Dermis blood vessel endothelial cell (primary cell): Measurements from ENCODE around the gene FCAMR. TPM values are rescaled to one million over a fixed set of nuclear protein-coding genes. Genes with fewer than 3 reads are reported as not detected.
A peak's percentile ranks its signal among the peaks of the same experiment; 100 is the strongest.
"Not testable (repeated sequence)": the region's sequence is repeated elsewhere in the genome, so short reads cannot be mapped to it uniquely, and the experiment has no call there.

ENCODE experiments used
- DNase-seq: peaks from one replicate; pipeline ENCODE4 v3.0.0; 2010
- total RNA-seq: library from RNA; depleted of rRNA; stranded (reverse); fragments of >200 nt; gene quantifications from 2 replicates; pipeline ENCODE4 v1.2.3, GENCODE V29; 2014

The FCAMR gene
- total RNA-seq, 1 donor from 2014 or later = not detected

DNA sequence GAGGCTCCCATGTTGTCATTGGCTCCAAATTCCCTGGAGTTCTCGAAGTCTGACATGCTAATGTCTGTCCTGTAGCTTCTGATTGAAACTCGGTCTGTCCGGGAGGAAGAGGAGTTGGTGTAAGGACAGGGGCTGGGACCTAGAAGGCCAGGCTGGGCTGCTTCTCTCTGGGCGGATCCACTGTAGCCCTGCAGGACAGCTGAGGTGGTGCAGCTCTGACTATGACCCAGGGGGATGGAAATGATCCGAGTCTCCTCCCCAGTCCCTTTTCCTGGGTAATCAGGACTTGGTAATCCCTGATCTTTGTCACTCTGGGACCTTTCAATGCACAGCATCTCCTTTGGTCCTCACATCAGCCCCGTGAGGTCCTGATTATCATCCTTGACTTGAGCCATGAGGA lies 38.6 kb downstream of the FCAMR start:
- DNase-seq = no peak

DNA sequence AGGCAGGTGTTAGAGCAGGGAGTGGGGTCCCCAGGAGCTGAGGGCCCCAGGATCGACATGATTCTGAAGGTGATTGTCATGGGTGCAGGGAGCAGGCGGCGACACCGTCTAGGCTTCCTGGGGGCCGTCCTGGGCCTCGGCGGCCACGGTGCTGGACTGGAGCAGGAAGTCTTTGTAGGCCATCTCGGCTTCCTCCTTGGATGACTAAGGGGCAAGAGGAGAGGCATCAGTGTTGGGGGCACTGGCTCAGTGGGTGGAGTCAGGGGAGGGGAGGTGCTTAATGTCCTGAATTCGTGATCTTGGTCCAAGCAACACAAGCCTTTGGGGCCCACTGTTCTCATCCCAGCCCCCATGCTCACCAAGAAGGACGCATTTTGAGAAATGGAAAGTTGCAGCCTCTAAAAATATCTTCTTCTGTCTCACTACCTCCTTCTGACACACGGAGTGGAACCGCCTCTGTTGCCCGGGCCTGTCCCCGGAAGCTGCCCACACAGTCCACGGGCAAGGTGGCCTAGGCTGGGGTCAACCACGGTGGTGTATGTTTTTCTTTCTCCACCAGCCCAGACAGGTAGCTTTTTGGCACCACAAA lies 40.0 kb downstream of the FCAMR start:
- DNase-seq = no peak

DNA sequence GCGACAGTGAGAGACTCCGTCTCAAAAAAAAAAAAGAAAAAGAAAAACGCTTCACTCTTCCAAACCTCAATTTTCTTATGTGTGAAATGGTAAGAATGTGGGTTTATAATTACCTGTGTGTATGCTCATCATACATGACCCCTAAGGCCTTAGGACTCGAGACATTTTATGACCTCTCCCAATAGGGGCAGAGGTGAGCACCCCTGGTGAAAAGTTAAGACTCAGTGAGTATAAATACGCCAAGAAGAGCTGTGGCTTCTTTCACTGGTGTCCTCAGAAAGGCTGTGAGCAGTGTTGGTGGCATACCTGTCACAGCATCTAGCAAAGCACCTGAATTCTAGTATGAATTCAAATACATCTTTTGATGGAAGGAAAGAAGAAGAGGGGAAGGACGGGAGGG lies 40.7 kb downstream of the FCAMR start:
- no peak for DNase-seq

DNA sequence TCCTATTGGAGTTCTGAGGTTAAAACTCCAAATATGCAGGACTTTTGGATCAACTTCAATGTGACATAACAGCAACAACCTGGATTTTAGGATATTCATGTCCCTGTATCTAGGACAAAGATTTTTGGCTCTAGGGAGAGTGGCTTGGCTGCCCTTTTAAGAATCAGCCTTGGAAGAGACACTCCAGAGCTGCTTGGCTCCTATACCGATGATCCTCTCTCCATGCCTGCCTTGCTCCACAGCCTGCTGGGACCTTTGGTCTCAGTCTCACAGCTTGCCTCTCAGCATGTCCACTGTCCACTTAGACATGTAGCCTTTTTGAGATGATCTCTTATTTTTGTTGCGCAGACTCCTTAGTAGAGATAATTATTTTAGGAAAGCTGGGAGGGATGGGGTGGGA lies 44.0 kb downstream of the FCAMR start:
- DNase-seq = no peak

DNA sequence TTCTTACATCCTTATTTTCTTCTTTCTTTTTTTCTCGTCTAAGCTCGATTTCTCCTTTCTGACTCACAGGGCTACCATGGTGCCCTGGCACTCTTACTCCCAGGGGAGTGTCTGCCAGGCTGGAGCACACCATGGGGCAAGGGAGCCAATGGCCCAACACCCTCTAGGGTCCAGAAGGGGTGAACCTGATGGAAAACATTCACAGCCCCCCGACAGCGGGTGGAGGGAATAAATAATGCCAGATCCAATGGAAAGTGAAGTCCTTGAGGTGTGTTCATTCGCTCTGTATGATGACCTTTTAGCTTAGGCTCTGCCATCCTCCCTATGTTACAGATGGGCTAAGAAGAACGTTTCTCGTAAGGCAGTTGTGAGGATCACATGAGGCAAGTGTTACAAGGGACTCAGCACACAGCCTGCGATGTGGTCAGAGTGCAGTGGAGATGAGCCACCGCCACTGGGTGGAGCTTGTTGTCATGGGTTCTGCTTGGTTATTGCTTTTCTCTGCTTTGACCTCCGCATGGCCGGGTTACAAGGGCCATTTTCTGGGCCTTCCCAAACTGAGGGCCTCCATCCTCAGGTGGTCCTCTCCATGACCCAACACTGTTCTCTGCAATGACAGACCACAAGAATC lies 45.0 kb downstream of the FCAMR start:
- no peak for DNase-seq

DNA sequence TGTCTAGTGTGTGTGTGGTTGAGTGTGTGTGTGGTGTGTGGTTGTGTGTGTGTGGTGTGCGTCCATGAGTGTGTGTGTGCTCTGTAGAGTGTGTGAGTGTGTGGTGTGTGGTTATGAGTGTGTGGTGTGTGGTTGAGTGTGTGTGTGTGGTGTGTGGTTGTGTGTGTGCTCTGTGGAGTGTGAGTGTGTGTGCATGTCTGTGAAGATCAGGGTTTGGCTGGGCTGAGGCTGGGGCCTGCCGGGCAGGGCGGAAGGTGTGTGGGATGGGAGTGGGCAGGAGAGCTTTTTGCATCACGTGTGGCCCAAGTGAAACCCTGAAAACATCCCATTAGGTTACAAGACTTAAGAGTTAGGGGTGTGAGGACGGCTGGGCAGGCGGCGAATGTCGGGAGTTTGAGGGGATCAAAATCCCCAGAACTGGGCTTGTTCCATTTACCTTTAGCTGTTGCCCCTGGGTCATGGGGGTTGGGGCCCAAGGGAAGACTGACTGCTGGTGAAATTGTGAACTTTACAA lies 45.6 kb downstream of the FCAMR start:
- no peak for DNase-seq

DNA sequence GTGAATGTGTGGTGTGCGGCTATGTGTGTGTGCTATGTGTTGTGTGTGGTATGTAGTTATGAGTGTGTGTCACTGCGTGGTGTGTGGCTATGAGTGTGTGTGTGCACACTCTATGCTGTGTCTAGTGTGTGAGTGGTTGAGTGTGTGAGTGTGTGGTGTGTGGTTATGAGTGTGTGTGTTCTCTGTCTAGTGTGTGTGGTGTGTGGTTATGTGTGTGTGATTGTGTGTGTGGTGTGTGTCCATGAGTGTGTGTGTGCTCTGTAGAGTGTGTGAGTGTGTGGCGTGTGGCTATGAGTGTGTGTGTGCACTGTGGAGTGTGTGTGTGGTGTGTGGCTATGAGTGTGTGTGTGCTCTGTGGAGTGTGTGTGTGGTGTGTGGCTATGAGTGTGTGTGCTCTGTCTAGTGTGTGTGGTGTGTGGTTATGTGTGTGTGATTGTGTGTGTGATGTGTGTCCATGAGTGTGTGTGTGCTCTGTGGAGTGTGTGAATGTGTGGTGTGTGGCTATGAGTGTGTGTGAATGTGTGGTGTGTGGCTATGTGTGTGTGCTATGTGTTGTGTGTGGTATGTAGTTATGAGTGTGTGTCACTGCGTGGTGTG lies 46.2 kb downstream of the FCAMR start:
- DNase-seq = not testable (repeated sequence)

DNA sequence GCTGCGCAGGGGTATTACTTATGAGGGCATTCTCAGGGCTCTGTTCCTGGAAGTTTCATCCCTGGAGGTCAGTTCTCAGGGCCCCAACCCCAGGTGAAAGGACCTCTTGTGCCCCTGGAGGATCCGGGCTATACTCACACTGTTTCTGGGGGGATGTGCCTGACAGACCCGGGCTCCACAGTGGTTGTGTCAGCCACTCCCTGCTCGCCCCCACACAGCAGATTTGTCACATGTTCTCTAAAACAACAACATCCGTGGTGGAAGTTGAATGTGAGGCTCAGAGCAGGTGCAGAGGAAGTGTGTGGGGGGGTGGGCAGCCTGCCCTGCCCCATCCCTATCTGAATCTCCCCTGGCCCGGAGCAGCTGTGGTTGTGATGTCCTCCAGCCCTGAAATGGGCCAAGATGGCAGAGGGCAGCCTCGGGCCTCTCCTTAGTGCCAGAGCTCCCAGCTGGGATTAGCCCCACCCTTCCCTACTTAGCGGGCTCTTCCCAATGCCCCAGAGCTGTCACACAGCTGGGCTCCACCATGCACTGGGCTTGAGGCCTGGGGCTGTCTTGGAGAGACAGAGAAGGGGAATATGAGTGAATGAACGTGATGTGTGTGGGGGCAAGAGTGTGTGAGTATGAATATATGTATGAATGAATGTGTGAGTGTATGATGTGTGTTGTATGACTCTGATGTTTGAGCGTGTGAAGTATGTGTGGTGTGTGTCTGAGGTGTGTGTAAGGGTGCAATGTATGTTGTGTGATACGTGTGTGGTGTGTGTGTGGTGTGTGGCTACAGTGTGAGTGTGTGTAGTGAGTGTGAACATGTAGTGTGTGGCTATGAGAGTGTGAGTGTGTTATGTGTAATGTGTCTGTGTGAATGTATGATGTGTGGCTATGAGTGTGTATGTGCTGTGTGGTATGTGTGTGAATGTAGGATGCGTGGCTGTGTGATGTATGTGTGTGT lies 47.0 kb downstream of the FCAMR start:
- DNase-seq = peak; percentile 31

DNA sequence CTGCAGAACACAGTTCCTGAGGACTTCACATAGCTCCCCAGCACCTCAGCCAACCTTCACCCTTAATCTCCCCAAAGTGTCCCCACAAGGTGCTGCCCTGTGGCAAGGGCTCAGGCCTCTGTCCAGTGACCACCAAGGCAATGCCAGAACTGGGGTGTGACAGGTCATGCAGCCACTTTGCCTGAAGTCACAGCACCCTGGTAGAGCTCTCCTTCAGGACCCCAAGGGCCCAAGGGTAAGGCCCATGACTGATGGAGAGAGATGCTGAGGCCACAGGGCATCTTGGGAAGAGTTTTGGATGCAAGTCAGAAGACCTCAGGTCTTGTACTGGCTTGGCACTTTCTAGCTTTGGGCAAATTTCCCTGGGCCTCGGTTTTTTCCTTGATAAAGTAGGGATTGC lies 47.7 kb downstream of the FCAMR start:
- no peak for DNase-seq

DNA sequence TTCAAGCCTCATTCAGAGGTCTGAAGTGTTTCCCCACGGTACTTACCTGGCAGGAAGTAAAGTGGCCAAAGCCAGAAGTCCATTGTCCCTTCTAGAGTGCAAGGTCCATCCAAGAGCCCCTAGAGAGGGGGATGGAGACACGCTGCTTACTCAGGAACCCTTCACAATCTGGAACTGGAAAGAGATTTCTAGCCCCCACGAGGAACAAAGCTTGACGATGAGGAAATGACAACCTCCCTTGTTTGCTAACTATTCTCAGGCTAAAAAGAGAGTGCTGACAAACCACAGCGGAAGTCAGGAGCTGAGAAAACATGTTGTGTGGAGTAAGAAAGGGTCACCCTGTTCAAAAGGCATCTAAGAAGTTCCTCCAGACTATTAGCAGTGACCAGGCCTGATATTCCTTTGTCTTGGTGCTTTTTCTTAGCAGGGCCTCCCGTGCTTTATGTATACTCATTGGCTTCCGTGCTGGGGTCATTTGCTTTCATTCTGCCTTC lies 48.4 kb downstream of the FCAMR start, which contains the start of gene FCMR:
Gene FCMR, minus strand, starts transcription at position 170 of the 494 bp plus-strand sequence. Its CDS starts 87 bp downstream, at position 83.
- DNase-seq = peak; percentile 24

DNA sequence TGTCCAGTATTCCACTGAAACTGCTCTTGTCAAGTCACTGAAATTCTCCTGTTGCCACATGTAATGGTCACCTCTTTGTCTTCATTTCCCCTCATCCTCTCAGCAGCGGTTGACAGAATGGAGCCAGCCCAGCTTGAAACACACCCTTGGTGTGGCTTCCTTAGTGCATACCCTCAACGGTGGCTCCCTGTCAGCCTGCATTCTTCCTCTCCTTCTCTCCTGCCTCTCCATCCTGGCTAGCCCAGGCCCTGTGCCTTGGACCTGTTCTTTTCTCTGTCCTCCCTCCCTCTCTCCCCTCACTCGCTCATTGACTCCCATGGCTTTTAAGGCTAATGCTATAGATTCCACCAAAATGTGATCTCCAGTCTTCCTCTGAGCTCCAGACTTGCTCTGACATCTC lies 52.2 kb downstream of the FCAMR start:
- no peak for DNase-seq

DNA sequence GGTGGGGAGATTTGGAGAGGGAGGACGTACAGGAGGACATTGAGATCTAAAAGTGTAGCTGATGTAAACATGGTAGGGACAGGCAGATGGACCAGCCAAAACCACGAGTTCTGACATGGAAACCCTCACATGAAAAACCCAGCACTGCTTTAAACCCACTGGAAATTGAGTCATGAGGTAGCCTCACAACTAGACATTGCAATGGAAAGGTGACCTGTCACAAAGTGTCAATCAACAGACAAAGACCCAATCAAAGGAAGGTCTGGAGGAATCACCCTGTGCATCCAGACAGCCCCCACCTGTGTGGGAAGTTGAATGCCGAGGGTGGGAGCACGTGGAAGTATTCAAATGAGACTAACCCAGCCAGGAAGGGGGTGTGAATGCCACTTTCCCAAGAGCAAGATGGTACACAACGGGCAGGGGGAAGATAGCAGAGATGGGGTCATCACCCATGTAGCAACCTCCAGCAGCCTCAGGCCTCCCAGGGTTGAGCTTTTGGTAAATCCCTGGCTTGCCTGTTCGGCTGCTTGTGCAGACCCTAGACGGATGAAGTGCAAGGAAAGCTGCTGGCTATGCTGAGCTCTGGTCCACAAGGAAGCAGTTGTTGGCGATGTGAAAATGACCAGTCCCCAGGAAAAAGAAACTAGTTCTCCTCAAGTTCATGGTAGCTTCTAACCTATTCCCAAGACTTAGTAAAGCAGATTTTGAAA lies 54.1 kb downstream of the FCAMR start:
- DNase-seq = no peak

DNA sequence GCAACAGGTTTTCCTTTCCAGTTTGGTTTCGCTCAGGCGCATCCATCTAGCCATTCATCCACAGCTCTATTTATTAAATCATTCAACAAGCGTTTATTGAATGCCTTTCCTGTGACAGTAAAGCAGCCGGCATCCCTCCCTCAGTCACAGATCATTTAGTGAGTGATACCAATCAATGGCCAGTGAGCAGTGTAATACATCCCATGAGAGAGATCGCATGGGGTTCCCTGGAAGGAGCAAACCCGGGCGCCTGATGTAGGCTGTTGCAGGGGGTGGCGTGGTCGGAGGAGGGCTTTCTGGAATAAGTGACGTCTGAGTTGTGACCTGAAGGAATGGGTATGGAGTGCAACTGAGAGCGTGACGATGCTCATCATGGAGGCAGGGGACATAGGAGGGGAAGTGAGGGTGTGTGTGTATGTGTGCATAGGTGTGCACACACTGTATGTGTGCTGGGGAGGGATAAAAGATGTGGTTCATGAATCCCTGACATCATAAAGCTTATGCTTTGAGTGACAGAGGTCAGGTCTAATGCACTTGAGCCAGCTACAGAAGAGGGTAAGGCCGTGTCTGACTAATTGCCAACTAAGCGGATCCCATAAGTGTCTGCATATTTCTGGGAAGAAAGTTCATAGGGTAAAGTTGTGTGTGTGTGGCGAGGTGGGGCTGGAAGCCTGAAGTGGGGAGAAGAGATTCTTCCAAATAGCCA lies 55.1 kb downstream of the FCAMR start:
- DNase-seq = no peak

DNA sequence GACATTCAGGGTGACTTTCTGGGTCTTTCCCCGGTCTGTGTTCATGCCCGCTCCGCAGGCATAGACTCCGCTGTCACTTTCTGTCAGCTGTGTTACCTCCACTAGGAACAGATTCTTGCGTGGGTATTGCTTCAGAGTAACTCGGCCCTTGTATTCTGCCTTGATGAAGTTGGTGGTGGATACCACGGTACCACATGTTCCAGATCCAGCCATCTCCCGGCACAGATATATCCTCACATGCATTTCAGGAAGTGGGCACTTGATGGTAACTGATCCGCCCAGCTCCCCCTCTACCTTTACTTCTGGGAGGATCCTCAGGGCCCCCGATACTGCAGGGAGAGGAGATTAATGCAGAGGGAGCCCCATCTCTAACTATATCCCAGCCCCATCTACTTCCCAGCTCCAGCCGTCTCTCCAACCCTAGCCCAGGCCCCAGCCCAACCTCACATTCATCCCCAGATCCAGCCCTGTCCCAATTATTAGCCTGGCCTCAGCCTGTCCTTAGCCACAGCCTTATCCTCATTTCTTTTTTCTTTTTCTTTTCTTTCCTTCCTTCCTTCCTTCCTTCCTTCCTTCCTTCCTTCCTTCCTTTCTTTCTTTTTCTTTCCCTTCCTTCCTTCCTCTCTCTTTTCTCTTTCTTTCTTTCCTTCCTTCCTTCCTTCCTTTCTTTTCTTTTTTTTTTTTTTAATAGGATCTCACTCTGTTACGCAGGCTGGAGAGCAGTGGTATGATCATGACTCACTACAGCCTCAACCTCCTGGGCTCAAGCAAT lies 56.3 kb downstream of the FCAMR start:
- DNase-seq = no peak

DNA sequence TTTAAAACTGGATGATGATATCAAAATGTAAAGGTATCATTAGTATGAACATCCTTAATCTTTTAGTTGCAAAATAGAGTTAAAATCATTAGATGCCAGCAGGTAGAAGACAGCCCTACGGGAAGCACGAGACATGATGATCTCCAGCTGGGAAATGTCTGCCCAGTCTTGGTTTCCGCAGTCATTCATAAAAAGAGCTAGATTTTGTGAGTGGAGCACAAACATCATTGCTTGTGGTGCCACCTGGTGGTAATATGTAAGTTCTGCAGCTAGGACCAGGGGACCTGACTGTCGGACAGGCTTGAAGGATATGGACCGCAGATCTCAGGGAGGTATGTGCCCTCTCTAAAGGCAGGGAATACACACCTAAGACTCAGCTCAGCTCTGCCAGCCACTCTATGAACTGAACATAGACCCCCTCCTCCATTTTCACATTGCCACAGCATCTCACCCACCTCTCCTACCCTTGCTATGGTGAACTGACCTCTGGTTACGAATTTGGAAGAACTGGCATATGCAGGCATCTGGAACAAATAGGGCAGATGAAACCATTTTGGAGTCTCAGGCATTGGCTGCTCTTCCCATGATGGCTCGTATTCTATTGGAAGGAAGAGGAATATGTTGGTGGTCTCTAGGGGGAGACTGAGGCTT lies 57.7 kb downstream of the FCAMR start:
- peak; percentile 88 for DNase-seq

DNA sequence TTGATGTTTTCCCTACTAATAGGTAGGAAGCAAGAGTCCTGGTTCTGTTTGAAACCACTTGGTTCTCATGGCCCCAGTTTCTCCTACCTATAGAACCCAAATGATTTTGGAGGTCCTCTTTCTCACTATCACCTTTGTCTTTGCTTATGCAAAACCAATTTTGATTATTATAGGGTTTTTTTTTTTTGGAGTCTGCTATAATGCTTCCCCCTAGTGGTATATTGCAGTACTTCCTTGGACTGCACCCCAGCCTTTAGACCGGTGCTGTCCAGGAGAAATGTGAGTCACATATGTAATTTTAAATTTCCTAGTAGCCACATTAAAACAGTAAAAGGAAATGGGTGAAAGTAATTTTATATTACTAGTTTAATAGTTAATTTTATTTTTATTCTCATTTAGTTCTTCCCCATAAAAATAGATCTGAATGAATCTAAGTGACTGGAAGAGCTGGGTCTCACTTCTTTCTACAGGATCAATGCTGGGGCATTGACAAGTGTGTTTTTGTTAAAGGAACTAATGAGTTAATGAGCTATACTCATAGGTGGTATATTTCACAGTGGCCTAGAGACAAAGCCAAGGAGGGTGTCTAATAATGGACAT lies 59.1 kb downstream of the FCAMR start:
- peak; percentile 77 for DNase-seq

DNA sequence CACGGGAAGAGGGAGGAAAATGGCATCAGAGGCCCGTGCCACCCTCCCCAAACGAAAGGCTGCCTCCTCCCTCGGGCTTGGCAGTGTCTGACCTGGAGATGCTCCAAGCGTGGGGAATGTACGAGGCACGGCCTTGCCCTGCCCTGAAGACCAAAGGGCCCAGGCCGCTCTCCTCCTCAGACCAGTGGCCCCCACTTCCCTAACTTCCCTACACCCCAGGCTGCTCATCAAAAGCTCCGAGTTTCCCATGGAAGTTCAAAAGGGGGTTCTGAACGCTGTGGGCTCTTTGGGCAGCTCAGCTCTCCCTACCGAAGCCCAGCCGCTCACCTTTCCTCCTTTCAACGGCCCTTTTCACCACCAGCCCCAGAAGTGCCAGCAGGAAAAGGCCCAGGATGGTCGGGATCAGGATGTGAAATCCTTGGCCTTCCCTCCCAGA lies 60.4 kb downstream of the FCAMR start:
- no peak for DNase-seq

DNA sequence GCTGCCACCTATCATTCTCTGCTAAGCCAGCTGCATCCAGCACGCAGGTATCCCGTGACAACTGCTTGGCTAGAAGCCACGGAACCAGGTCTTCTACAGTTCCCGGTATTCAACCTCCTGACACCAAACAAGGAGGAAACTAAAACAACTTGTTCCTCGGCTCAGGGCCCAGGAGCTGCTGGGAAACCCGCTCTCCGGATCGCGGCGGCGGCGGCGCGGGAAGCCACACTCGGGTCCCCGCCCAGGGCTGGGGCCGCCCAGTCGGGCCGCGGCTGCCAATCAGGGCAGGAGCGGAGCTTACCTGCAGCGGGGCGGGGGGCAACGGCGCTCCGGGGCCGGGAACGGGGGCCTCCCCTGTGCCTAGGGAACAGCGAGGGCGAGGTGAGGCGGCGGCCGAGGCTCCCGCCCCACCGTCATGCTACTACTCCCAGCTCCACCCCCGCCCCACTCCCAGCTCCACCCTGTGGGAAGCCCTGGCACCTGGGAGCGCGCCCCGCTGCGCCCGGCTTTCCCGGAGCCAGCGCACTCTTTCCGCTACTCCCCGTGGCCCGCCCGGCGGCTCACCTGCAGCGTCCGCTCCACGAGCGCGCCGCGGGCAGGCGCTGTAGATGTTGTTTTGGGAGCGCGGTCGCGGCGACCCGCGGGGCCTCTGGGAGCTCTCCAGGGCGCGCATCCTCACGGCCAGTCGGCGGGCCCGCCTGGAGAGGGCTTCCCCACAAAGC lies 60.9 kb downstream of the FCAMR start:
- DNase-seq = peak; percentile 13

DNA sequence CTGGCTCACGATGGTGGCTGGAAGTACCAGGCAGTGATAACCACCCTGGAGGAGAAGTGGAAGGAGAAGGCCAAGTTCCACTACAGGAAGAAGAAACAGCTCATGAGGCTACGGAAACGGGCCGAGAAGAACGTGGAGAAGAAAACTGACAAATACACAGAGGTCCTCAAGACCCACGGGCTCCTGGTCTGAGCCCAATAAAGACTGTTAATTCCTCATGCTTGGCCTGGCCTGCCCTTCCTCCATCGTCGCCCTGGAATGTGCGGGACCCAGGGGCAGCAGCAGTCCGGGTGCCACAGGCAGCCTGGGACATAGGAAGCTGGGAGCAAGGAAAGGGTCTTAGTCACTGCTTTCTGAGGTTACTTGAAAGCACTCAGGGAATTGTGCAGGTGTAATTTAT lies 62.2 kb downstream of the FCAMR start:
- DNase-seq = no peak
